HepG2 (cell line): Measurements from ENCODE around the gene KRTAP9-7. TPM values are rescaled to one million over a fixed set of nuclear protein-coding genes. Genes with fewer than 3 reads are reported as not detected.

Source experiments
- ATAC-seq: fragments of 200-7000 bp; cut with Tn5 transposase; 3 replicates; pipeline ENCODE4 v1.9.1; 2020; ENCODE audit warnings: mild to moderate bottlenecking, moderate library complexity
- BruUV-seq: library from RNA; stranded (reverse); fragments of 400-500 nt; replicated peaks from 2 replicates; lab custom pipeline; 2021; lab: Mats Ljungman, UMichigan
- CTCF ChIA-PET: fragments of 300-600 bp; formaldehyde crosslinking; extraction: SDS; loops from one replicate; lab custom pipeline; 2021; ENCODE audit warnings: low total read pairs, inconsistent platforms, low intra/inter-chr PET ratio; lab: Yijun Ruan, JAX
- POLR2A ChIA-PET: fragments of 350-600 bp; sonication (Branson Sonifier 250); formaldehyde crosslinking; loops from one replicate; lab custom pipeline; 2020; ENCODE audit warnings: antibody characterized with exemption, inconsistent platforms; lab: Yijun Ruan, JAX
- DNase-seq: peaks from one replicate; pipeline ENCODE4 v3.0.0-alpha.2; 2015; ENCODE audit warnings: low spot score
- FAIRE-seq: peaks from 3 replicates; lab custom pipeline; 2011; peaks lifted over from hg19 to GRCh38; lab: Jason Lieb, UNC
- H2AFZ ChIP-seq: one replicate; pipeline ENCODE4 v1.6.1; 2011; ENCODE audit warnings: low read length, inconsistent platforms
- H3K27ac ChIP-seq: fragments of 300-600 bp; 3 replicates; pipeline ENCODE4 v1.8.0; 2011; ENCODE audit warnings: mixed run types, mild to moderate bottlenecking, mixed read lengths, low read length, inconsistent platforms; ENCODE audit not compliant: insufficient read depth; ENCODE audit errors: extremely low read length
- H3K27me3 ChIP-seq, 2 experiments: fragments of 200-600 bp in 1 of 2; 2 replicates in 1 of 2; 3 replicates in 1 of 2; pipeline versions ENCODE4 v1.6.0 to v1.8.0; 2011; ENCODE audit warnings: low read length in 2 of 2, mild to moderate bottlenecking in 2 of 2, moderate library complexity in 2 of 2, inconsistent platforms in 1 of 2; ENCODE audit not compliant: insufficient read depth in 2 of 2, control insufficient read depth in 1 of 2
- H3K36me3 ChIP-seq, 2 experiments: fragments of 200-600 bp in 1 of 2; replicated peaks in 1 of 2; 2 replicates in 1 of 2; 3 replicates in 1 of 2; pipeline versions ENCODE4 v1.5.1 to v1.8.0; 2011; ENCODE audit warnings: low read length in 2 of 2, inconsistent platforms in 1 of 2; ENCODE audit not compliant: insufficient read depth in 2 of 2, control insufficient read depth in 1 of 2
- H3K4me1 ChIP-seq: 2 replicates; pipeline ENCODE4 v1.5.1; 2012; ENCODE audit warnings: low read length, inconsistent platforms; ENCODE audit not compliant: insufficient read depth
- H3K4me2 ChIP-seq: 2 replicates; pipeline ENCODE4 v1.6.0; 2011; ENCODE audit warnings: low read depth, low read length, inconsistent platforms
- H3K4me3 ChIP-seq, 3 experiments: fragments of 200-600 bp in 1 of 3; sonication (generic), shearing (Covaris generic) in 1 of 3; replicated peaks in 1 of 3; 2 replicates each; pipeline ENCODE4 v1.5.1; 2011 to 2016; ENCODE audit warnings: low read length in 3 of 3, inconsistent platforms in 2 of 3, low read depth in 2 of 3, mild to moderate bottlenecking in 2 of 3, control low read depth in 1 of 3, mixed read lengths in 1 of 3; ENCODE audit not compliant: insufficient read depth in 1 of 3
- H3K79me2 ChIP-seq: one replicate; pipeline ENCODE4 v1.6.1; 2011; ENCODE audit warnings: low read length, inconsistent platforms; ENCODE audit not compliant: insufficient read depth
- H3K9ac ChIP-seq: 2 replicates; pipeline ENCODE4 v1.6.0; 2011; ENCODE audit warnings: mild to moderate bottlenecking, low read depth, low read length, inconsistent platforms; ENCODE audit not compliant: insufficient read depth
- H3K9me3 ChIP-seq: 2 replicates; pipeline ENCODE4 v1.5.1; 2012; ENCODE audit warnings: mild to moderate bottlenecking, low read length
- H4K20me1 ChIP-seq: 2 replicates; pipeline ENCODE4 v1.6.0; 2011; ENCODE audit warnings: inconsistent platforms, mild to moderate bottlenecking, low read length, moderate library complexity; ENCODE audit not compliant: insufficient read depth
- AKAP8 ChIP-seq: sonication (generic); formaldehyde crosslinking; IDR thresholded peaks from 2 replicates; pipeline ENCODE4 v1.5.1; 2020; ENCODE audit warnings: mild to moderate bottlenecking, missing genetic modification reagents
- ARID2 ChIP-seq: sonication (generic); formaldehyde crosslinking; IDR thresholded peaks from 2 replicates; pipeline ENCODE4 v1.8.1; 2022; ENCODE audit warnings: mild to moderate bottlenecking, missing genetic modification reagents, borderline replicate concordance
- ATM ChIP-seq: fragments of 450-650 bp; IDR thresholded peaks from 2 replicates; pipeline ENCODE4 v1.7.1; 2017; ENCODE audit warnings: mild to moderate bottlenecking, borderline replicate concordance
- FOXP1 ChIP-seq, 2 experiments: fragments of 450-650 bp in 1 of 2; IDR thresholded peaks; 2 replicates each; pipeline ENCODE4 v1.6.1; 2017 to 2018; ENCODE audit warnings: antibody characterized with exemption in 1 of 2
- NR2F6 ChIP-seq, 2 experiments: IDR thresholded peaks; 2 replicates each; pipeline ENCODE4 v1.6.1; 2016; ENCODE audit warnings: antibody characterized with exemption in 1 of 2, mild to moderate bottlenecking in 1 of 2
- PRMT3 ChIP-seq: sonication (generic); formaldehyde crosslinking; IDR thresholded peaks from 2 replicates; pipeline ENCODE4 v1.8.1; 2022; ENCODE audit warnings: low read depth, mild to moderate bottlenecking, moderate library complexity, missing genetic modification reagents, borderline replicate concordance
- RFX3 ChIP-seq: IDR thresholded peaks from 2 replicates; pipeline ENCODE4 v1.6.1; 2016; ENCODE audit warnings: missing biosample characterization, missing genetic modification reagents
- SAFB2 ChIP-seq: sonication (generic); formaldehyde crosslinking; IDR thresholded peaks from 2 replicates; pipeline ENCODE4 v1.5.1; 2020; ENCODE audit warnings: missing genetic modification reagents, low read depth, mild to moderate bottlenecking, borderline replicate concordance
- SMARCC2 ChIP-seq: fragments of 450-650 bp; IDR thresholded peaks from 2 replicates; pipeline ENCODE4 v1.6.1; 2017; ENCODE audit warnings: antibody characterized with exemption, mild to moderate bottlenecking
- SNAI1 ChIP-seq: sonication (generic); formaldehyde crosslinking; IDR thresholded peaks from 2 replicates; pipeline ENCODE4 v1.5.0; 2020; ENCODE audit warnings: mild to moderate bottlenecking, missing genetic modification reagents, borderline replicate concordance
- TEAD3 ChIP-seq: optimal IDR thresholded peaks from 2 replicates; pipeline ENCODE3; 2016; ENCODE audit warnings: borderline replicate concordance
- ZNF75D ChIP-seq: sonication (generic); formaldehyde crosslinking; IDR thresholded peaks from 2 replicates; pipeline ENCODE4 v1.8.1; 2023; ENCODE audit warnings: missing genetic modification reagents, mild to moderate bottlenecking, borderline replicate concordance
- WGBS: methylation state at CpG from one replicate; pipeline ENCODE4 v1.1.6; 2017; ENCODE audit warnings: low lambda C conversion rate; 5-methylcytosine and 5-hydroxymethylcytosine counted together
- in situ Hi-C: cut with HindIII; loops from 2 replicates; pipeline ENCODE4 v1.10.0; 2017; ENCODE audit warnings: low pct_unique_long_range_greater_than_20kb; ENCODE audit not compliant: extremely low pct_ligation_motif_present
- intact Hi-C: fragments of 100-400 bp; cut with micrococcal nuclease; formaldehyde crosslinking; loops from one replicate; pipeline ENCODE4 v1.10.0; 2022; ENCODE audit not compliant: unreplicated experiment
- polyA plus RNA-seq, 8 experiments: library from polyadenylated mRNA; depleted of rRNA in 3 of 8; stranded (reverse) in 7 of 8; unstranded in 1 of 8; fragments of >200 nt; fragmentation: Illumina TruSeq in 4 of 8; extraction: Trizol in 4 of 8; gene quantifications; 2 replicates each; pipeline versions ENCODE4 v1.2.1 to v1.2.3, GENCODE V29; 2011 to 2016; ENCODE audit warnings: low read depth in 4 of 8, missing spikeins in 1 of 8, mixed read lengths in 1 of 8; ENCODE audit not compliant: insufficient read depth in 1 of 8
- total RNA-seq, 5 experiments: library from RNA; depleted of rRNA; stranded (reverse); fragments of >200 nt; fragmentation: Illumina TruSeq; extraction: Trizol; gene quantifications; 2 replicates each; pipeline ENCODE4 v1.2.3, GENCODE V29; 2016; ENCODE audit warnings: low read depth in 1 of 5

The KRTAP9-7 gene
- total and polyA plus RNA-seq, 2 of the 13 experiments (the other 11 are each of a cell fraction or from before 2014, with no cell fraction given) = not detected

DNA sequence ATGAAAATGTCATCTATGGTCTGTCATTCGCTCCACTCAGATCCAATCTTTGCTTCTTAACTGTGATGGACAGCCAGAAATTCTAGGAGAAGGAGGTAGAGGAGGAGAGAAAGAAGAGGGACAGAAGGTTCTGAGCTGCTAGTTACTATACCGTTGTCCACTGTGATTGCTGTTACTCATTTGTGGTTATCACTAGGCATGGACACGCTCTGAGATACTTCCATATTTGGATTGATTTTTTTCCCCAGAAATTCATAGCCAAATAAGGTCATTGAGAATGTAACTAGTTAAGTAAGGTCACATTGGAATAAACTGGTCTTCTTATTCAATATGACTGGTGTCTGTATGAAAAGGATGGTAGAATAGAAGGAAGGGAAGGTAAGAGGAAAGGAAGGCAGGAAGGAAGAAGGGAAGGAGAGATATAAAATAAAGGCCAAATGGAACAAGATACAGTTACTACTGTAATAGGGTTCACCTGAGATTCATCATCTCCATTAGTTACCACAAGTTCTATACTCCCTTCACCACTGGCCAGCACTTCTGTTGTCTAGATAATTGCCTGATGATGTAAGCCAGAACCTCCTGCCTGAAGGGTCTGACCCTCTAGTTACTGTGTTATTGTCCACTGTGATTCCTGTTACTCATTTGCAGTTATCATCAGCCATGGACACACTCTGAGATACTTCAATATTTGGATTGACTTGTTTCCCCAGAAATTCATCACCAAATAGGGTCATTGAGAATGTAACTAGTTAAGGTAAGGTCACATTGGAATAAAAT is 2.9 kb downstream of the KRTAP9-7 start:
- FAIRE-seq (no peak), DNase-seq (peak; percentile 0), ATAC-seq (no peak)
- no peak overlapping the region for H2AFZ ChIP-seq
- H3K27me3 ChIP-seq = no peaks in the 10 kb centered on the region
- H3K36me3 ChIP-seq = no peaks in the 10 kb centered on the region
- no TSS peak for BruUV-seq
- POLR2A ChIA-PET = no interaction called here
- 7% methylated on average over 3 of the region's 3 CpGs for WGBS
- H4K20me1 ChIP-seq = no peaks in the 10 kb centered on the region
- no peak overlapping the region for H3K4me3 ChIP-seq
- CTCF ChIA-PET = no interaction called here
- no peaks in the 10 kb centered on the region for H3K9me3 ChIP-seq
- no peak for TF ChIP-seq SNAI1 (CRISPR knock-in tag)
- no peak for TF ChIP-seq RFX3 (CRISPR knock-in tag)
- TF ChIP-seq FOXP1 (IDR thresholded peaks at IDR 0.05) = no peak
- no peak for TF ChIP-seq FOXP1 (CRISPR knock-in tag; IDR thresholded peaks at IDR 0.05)
- no peak for TF ChIP-seq ZNF75D (CRISPR knock-in tag)
- no peak for TF ChIP-seq TEAD3
- TF ChIP-seq SMARCC2 = no peak
- TF ChIP-seq AKAP8 (CRISPR knock-in tag) = no peak
- no peak for TF ChIP-seq ATM
- no peak for TF ChIP-seq PRMT3 (CRISPR knock-in tag)
- TF ChIP-seq SAFB2 = no peak
- no peak for TF ChIP-seq ARID2 (CRISPR knock-in tag)
- no peak for TF ChIP-seq NR2F6 (IDR thresholded peaks at IDR 0.05)
- no peak for TF ChIP-seq NR2F6 (CRISPR knock-in tag; IDR thresholded peaks at IDR 0.05)
- H3K79me2 ChIP-seq = no peaks in the 10 kb centered on the region
- intact Hi-C loops = no loop called here
- H3K4me2 ChIP-seq = no peak overlapping the region
- no peaks in the 10 kb centered on the region for H3K4me1 ChIP-seq
- H3K9ac ChIP-seq = no peak overlapping the region
- in situ Hi-C loops = no loop called here
- no peak overlapping the region for H3K27ac ChIP-seq
